GM18867 (cell line): Measurements from ENCODE around the gene CD4.
"Not testable (repeated sequence)": the region's sequence is repeated elsewhere in the genome, so short reads cannot be mapped to it uniquely, and the experiment has no call there.

ENCODE experiments used
- ATAC-seq: cut with Tn5 transposase; IDR thresholded peaks from one replicate; pipeline ENCODE4 v1.9.1; 2021; ENCODE audit warnings: mild to moderate bottlenecking, moderate library complexity; ENCODE audit not compliant: unreplicated experiment

CD4 gene

DNA sequence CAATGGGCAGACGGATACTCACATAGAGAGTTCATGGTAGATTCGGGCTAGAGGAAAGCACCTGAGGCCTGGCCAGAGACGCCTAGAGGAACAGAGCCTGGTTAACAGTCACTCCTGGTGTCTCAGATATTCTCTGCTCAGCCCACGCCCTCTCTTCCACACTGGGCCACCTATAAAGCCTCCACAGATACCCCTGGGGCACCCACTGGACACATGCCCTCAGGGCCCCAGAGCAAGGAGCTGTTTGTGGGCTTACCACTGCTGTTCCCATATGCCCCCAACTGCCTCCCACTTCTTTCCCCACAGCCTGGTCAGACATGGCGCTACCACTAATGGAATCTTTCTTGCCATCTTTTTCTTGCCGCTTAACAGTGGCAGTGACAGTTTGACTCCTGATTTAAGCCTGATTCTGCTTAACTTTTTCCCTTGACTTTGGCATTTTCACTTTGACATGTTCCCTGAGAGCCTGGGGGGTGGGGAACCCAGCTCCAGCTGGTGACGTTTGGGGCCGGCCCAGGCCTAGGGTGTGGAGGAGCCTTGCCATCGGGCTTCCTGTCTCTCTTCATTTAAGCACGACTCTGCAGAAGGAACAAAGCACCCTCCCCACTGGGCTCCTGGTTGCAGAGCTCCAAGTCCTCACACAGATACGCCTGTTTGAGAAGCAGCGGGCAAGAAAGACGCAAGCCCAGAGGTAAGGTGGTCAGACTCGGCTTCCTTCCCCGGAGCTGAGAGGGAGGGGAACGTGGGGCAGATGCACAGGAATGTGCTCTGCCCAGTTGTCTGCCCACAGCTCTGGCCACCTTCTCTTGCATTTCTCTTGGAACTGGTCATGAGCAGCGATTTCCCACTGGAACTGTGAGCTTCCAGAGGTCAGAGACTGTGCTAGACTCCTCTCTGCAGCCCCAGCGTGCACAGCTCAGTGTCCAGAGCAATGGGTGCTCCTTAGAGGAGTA is at the start of gene CD4:
Gene CD4, plus strand, starts transcription at position 557 of the 953 bp plus-strand sequence. CDS start 10,611 bp downstream, outside the sequence.
- no peak for ATAC-seq

DNA sequence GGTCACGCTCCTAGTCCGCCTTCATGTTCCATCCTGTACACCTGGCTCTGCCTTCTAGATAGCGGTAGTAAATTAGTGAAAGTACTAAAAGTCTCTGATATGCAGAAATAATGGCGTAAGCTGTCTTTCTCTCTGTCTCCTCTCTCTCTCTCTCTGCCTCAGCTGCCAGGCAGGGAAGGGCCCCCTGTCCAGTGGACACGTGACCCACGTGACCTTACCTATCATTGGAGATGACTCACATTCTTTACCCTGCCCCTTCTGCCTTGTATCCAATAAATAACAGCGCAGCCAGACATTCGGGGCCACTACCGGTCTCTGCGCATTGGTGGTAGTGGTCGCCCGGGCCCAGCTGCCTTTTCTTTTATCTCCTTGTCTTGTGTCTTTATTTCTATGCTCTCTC is 47.2 kb upstream of the CD4 start:
- not testable (repeated sequence) for ATAC-seq

DNA sequence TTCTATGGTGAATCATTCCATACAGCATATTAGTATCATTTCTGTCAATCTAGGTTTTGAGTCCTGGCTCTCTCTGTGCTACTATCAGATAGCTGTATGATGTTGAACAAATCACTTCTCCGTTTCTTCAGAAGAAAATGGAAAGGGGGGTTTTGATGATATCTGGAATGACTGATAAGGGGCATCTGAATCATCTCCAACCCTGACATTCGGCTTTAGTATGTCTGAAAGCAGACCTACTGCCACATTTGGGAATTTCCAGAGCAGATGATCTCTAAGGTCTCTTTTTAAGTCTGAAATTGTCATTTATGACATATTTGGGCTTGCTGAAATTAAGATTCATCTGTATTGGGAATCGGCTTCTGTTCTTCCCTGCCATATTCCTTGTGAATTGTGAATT is 46.5 kb upstream of the CD4 start:
- ATAC-seq, result no peak

DNA sequence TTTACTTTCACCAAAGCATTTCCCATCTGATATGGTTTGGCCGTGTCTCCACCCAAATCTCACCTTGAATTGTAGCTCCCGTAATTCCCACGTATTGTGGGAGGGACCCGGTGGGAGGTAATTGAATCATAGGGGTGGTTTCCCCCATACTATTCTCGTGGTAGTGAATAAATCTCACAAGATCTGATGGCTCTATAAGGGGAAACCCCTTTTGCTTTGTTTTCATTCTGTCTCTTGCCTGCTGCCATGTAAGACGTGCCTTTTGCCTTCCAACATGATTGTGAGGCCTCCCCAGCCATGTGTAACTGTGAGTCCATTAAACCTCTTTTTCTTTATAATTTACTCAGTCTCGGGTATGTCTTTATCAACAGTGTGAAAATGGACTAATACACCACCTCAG is 46.0 kb upstream of the CD4 start:
- ATAC-seq, result not testable (repeated sequence)

DNA sequence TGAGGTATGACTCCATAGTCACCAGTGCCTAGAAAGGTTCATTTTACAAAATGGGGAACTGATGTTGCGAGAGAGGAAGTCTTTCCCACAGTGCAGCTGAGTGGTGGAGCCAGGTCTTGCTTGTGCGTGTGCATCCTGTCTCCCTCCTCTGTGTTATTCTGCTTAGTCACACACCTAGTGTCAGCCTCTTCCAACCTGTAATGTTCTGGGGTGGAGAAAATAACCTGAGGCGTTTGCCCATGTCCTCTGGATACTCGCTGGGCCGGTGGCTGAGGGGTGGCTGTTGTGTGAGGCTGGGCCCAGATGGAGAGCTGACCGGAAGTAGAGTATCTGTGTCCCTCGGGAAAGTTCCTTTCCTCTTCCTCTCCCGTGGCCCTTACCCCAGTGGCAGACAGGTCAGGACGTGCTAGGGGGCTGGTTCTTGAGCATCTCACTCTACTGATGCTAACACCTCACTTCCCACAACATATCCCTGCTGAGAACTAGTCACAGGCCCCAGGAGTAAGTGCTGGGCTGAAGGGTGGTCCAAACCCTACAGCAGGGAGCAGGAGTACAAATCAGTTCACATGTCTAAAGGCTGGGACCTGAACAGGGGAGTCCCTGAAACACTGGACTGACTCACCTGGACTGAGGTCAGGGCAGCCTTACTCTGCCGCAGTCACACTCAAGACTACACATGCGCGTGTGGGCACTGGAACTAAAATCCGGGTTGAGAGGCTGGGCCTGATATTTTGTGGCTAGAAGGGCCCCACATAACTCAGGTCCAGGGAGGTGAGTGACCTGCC is 43.4 kb upstream of the CD4 start:
- no peak for ATAC-seq

DNA sequence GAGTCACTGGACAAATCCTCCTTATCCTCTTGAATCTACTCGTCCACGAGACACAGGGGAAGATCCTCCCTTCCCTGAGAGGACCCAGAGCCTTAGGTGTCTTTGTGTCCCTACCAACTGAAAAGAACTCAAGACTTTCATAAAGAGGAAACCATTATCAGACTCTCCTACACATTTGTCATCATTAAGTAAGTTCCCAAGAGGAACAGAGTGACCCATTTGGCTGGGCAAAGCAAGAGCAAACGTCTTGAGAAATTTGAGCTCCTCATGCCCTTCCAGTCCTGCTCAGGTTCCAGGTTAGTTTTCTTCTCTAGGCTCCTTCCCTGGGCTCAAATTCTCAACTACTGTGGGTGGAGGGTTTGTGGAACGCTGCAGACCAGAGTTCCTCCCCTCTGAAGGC is 42.1 kb upstream of the CD4 start:
- ATAC-seq, result no peak

DNA sequence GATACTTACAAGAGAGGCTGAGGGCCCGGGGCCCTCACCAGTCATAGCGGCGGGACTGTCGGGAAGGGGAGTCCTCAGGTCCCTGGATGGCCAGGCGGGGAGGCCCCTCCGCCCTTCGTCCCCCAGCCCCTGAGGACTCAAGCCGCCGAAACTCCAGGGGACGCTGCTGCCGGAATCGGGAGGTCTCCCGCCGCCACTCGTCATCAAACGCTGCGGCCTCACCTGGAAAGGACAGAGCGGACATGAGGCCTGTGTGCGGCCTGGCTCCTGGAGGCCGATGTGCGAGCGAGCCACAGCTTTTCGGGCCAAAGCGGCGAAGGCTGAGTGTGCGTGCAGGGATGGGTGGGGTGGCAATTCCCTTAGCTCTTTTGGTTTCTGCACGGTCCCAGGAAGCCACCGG is 40.6 kb upstream of the CD4 start:
- no peak for ATAC-seq

DNA sequence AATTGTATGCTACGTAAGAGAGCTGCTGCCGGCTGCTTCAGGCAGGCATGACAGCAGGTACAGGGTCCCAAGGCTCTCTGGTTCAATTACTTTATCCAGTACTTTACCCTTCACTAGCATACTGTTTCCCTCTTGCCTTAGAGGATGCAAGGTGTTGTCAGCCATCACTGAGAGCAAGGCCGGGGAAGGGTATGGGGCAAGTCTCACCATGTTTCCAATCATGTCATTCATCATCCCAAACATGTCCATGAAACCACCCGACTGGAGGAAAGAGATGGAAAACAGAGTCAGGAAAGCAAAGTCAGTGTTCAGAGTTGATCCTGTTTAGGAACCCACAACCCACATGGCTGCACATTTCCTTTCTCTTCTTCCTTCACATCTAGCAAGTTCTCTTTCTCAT is 38.8 kb upstream of the CD4 start:
- ATAC-seq, result no peak

DNA sequence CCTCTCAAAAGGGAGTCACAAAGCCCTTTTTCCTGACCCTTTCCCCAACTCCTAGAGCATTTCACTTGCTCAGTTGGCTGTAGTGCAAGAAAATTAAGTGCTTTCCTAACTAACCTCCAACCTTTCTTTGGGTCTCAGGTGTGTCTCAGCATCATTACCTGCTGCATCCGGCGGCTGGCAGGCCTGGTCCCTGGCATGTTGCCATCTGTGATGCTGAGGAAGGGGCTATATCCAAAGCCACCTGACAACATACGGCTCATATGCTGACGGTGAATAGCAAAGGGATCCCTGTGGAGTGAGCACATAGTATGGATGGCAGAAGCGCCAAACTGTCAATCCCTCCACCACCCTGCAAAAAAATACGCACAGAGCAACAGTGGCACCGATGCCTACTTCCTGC is 37.6 kb upstream of the CD4 start:
- ATAC-seq, result no peak

DNA sequence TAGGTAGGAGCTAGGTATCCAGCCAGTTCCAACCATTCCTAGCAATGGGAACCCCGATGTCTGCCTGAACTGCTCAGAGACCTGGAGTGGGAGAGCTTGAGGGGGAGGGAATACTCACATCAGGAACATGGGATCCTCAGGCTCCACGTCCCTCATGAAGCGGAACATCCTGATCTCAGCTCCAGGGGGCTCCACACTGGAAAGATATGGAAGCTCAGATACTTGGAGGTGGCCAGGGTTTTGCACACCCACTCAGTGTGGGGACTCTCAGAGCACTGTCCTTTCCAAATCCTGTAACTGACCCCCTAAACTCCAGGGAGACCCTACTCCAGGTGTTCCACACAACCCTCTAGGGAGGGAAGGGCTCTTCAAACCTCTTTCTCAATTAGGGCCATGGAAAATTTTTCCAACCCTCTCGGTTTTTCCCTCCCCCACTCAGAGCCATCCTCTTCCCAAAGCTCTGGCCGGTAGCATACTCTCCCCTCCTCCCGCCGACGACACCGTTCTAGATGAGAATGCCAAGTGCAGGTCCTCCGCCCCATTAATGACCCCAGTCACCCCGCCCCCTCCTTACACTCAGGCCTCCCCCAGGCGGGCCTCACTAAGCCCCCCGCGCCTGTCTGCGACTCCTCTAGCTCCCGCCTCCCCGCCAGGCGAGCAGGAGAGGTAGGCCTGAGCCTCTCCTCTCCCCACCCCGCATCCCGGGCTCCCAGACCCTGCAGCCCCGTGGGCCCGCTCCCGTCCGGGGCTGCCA is 37.0 kb upstream of the CD4 start:
- ATAC-seq, result no peak

DNA sequence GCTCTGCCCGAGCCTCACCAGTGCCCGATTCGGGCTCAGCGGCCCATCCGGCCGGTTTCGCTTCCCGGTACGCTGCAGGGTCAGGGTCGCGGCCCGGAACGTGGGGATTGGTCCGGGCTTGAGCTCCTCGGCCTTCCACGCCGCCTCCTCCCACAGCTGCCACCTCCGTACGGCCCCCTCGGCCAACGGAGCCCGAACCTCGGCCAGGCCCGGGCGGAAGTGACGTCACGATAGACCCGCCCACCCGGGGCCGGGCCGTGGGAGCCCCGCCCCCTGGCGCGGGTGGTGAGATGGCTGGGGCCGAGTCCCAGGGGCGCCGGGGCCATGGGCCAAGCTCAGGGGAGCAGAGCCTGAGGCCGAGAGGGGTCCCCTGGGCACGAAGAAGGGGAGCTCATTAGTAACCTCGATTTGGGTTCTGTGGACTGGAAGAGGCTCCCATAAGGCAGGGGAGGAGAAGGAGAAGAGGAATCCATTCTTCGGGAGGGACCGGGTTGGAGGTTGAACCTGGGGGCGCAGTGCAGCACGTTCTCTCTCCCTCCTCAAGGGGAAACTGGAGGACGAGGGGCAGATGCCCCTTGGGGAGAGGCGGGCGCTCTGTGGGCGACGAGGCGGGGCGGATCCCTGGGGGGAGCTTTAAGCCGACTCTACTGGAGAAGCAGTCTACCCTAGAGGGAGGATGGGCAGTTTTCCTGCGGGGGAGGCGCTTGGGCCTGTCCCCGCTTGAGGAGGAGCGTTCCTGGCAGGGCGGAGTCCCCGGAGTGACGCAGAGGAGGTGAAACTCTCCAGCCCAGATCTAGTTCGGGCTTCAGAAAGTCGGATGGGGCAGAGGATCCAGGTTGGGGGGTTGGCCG is 36.2 kb upstream of the CD4 start, which contains the start of gene MLF2:
Gene MLF2, minus strand, starts transcription at position 221 of the 851 bp plus-strand sequence. CDS start 807 bp downstream, outside the sequence.
- ATAC-seq, result peak; percentile 82

DNA sequence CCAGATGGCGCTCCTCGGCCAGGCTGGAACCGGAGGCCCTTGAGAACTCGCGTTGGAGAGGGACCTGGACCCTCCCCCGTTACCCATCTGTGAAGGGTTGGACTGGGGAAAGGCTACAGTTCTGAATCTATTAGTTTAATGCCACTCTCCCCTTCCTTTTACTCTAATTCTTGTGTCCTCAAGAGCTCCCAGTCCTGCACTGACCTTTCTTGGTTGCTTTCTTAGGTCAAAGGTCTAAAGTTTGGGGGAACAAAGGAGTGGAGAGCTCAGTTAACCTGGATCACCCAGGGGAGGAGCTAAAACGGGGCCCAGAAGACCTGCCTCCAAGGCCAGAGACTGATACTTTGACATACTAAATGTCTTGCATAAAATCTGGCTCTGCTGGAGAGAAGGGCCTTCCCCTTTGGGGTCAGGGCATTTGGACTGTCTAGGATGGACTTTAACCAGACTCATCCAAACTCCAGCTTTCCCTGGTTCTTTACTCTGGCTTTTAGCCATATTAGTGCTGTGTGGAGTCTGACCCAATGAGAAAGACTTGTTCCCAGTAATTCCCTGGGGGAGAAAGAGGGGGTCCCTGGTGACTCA is 35.5 kb upstream of the CD4 start:
- no peak for ATAC-seq

DNA sequence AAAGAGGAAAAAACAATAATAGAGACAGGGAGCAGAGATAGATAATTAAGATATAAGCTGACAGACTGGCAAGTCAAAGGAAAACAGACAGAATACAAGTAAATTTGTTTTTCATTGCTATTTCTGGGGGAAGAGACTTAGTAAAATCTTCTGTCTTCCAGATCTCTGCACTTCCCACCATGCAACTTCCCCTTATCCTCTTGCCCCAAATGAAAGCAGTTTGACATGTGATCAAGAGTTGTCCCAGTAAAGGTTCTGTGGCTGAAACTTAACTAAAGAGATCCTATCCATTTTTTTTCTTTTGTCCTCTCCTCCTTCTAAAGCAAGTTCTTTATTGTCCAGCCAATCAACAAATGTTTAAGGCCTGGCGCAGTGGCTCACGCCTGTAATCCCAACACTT is 34.9 kb upstream of the CD4 start:
- no peak for ATAC-seq

DNA sequence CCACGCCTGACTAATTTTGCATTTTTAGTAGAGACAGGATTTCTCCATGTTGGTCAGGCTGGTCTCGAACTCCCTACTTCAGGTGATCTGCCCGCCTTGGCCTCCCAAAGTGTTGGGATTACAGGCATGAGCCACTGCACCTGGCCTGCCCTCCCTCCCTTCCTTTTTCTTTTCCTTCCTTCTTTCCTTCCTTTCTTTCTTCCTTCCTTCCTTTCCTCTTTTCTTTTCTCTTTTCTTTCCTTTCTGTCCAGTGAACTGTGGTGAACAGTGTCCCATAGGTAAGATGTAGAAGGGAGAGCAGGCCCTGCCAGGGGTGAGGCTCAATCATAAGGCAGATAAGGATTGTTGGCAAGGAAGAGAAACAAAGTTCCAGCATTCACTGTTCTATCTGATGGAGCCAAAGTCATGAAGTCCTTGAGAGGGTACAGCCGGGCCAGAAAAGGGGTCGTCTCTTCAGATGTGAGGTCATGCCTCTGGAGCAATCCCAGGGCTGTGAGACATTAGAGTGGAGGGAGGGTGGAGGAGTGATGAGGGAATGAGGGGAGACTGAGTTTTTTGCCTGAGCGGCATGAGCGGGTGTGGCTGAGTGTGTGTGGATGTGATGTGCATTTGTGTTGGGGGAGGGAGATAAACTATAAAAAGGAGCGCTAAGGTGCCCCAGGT is 32.2 kb upstream of the CD4 start:
- ATAC-seq, result no peak

DNA sequence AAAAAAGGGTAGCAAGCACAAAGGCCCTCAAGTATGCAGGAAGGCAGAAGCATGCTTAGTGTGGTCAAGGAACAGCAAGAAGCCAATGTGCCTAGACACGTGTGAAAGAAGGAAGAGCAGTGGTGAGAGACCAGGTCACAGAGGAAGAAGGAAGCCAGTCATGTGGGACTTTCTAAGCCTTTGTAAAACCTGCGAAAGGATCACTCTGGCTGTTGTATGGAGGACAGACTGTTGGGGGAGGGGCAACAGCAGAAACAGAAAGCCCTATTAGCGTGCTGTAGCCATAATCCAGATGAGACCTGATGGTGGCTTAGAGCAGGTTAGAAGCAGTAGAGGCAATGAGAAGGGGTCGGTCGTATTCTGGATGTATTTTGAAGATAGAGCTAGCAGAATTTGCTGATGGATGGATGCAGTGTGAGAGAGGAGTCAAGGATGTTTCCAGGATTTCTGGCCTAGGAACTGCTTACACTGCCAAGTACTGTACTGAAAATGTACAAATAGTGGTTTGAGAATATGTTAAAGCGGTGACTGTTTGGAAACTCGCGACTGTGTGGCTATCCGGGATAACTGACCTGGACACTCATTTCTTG is 30.7 kb upstream of the CD4 start:
- no peak for ATAC-seq

DNA sequence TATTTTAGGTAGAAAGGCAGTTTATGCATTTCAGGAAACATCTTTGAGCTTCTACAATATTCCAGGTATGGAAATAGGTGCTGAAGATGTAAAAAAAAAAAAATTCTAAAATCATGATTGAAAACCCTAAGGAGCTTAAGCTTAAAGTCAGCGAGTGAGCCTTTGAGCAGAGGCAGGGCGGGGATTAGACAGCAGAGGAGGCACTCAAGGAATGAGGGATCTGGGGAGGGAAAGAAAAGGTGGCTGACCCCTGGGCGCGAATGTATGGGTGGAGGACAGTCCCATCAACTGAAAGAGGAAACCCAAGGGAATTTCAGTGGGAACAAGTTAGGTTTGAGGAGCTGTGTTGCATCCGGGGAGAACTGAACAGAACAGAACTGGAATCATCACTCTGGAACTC is 29.6 kb upstream of the CD4 start:
- no peak for ATAC-seq

DNA sequence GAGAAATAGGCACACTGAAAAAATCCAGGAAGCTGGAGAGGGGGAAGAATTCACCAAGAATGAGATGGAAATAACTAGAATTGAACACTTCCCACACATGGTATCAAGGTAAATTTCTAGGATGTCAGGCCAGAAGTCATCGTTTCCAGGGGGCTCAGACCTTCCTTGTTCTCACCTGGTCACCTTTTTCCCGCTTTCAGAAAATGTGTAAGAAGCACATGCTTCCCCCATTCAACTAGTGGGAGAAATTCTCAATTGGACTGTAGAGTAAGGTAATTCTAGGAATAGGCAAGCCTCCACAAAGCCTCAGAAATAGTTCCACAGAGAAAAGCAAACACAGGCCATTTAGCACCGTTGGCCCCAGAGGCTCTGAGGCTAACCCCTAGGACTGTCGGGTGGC is 25.9 kb upstream of the CD4 start:
- ATAC-seq, result no peak

DNA sequence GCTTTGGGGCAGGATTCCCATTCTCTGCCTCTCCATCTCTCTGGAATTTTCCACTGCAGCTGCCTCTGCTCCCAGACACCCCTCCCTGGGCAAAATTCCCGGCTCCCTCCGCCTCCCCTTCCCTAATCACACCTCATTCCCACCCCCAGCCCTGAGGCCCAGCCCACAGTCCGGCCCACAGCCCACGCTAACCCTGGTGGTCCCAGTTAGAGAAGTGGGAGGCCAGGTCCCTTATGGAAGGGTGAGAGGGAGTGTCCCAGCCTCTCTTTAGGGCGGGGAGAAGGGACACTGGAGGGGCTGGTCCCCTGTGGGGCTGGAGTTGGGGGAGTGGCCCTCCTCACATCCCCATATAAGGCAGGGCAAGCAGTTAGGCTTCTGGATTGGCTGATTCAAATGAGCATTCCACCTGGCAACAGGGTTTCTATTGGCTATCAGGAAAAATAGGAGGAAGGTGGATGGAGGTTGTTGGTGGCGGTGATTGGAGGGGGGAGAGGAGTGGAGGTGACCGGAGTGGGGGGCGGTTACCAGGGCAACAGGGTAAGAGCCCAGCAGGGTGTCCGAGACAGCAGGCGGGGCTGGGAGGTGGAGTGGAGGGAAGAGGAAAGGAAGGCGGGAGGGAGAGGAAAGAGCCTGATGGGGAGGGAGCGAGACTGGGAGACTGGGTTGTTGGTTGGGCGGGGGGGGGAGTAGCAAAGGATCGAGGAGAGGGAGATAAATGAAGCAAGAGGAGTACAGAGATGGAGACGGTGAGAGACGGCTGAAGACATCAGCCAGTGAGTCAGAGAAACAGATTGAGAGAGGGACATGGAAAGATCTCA is 25.1 kb upstream of the CD4 start:
- ATAC-seq, result peak; percentile 77
